Measurements from ENCODE around the gene MAG. TPM values are rescaled to one million over a fixed set of nuclear protein-coding genes. Genes with fewer than 3 reads are reported as not detected.

Gene MAG
- total and polyA plus RNA-seq, 2 of the 13 experiments (the other 11 are each of a cell fraction or from before 2014, with no cell fraction given): 0.20 to 1.3 TPM

GRCh38 chr19:35248310-35249145 lies 43.4 kb upstream of the MAG start, which contains the start of gene LSR (continued):
- TF ChIP-seq GTF3A (CRISPR knock-in tag; conservative IDR thresholded peaks at IDR 0.05) (0 out of 2 replicates have a peak, but pooled peaks have one; percentile 38), ZNF878 (CRISPR knock-in tag; IDR thresholded peaks at IDR 0.05) (peak; percentile 70; the same call in 1 of the 2 replicates), HES4 (CRISPR knock-in tag; IDR thresholded peaks at IDR 0.05; ENCODE audit: borderline replicate concordance) (peak; percentile 89), HMG20A (CRISPR knock-in tag; IDR thresholded peaks at IDR 0.05; ENCODE audit: borderline replicate concordance) (no peak), CEBPG (CRISPR knock-in tag; IDR thresholded peaks at IDR 0.05) (no peak), ZNF282 (IDR thresholded peaks at IDR 0.05; ENCODE audit: partially characterized antibody) (no peak), SRSF4 (IDR thresholded peaks at IDR 0.05; ENCODE audit: low read depth, low read length, poor library complexity, severe bottlenecking) (no peak), ZNF460 (CRISPR knock-in tag; IDR thresholded peaks at IDR 0.05; ENCODE audit: borderline replicate concordance) (no peak), ZNF7 (CRISPR knock-in tag; IDR thresholded peaks at IDR 0.05) (no peak), PAX8 (CRISPR knock-in tag; IDR thresholded peaks at IDR 0.05; ENCODE audit: borderline replicate concordance) (0 out of 2 replicates have a peak, but pooled peaks have one; percentile 44), POLR2A (IDR thresholded peaks at IDR 0.05; ENCODE audit: insufficient read depth in 1 of 2, low read depth in 2 of 2, low read length in 2 of 2) (peak; percentile 98), ZXDC (CRISPR knock-in tag; IDR thresholded peaks at IDR 0.05) (0 out of 2 replicates have a peak, but pooled peaks have one; percentile 28), NCOA2 (CRISPR knock-in tag; IDR thresholded peaks at IDR 0.05) (peak; percentile 34; the same call in 1 of the 2 replicates), FOXA3 (CRISPR knock-in tag; IDR thresholded peaks at IDR 0.05) (peak; percentile 95), RBM39 (IDR thresholded peaks at IDR 0.05; ENCODE audit: low read depth, low read length, poor library complexity, severe bottlenecking) (peak; percentile 97), SP2 (CRISPR knock-in tag; IDR thresholded peaks at IDR 0.05) (peak; percentile 33), GTF2F1 (IDR thresholded peaks at IDR 0.05; ENCODE audit: low read length) (peak; percentile 53; the same call in 1 of the 2 replicates), SP5 (CRISPR knock-in tag; IDR thresholded peaks at IDR 0.05; ENCODE audit: borderline replicate concordance, low read depth) (peak; percentile 75; the same call in 1 of the 2 replicates), KAT8 (CRISPR knock-in tag; IDR thresholded peaks at IDR 0.05) (peak; percentile 81), NFIB (CRISPR knock-in tag; IDR thresholded peaks at IDR 0.05; ENCODE audit: borderline replicate concordance) (no peak), SP4 (CRISPR knock-in tag; IDR thresholded peaks at IDR 0.05) (peak; percentile 95), CCAR2 (optimal IDR thresholded peaks at IDR 0.05; ENCODE audit: low read depth, low read length) (no peak), YEATS4 (CRISPR knock-in tag; IDR thresholded peaks at IDR 0.05; ENCODE audit: borderline replicate concordance) (peak; percentile 63; the same call in 1 of the 2 replicates)
- TF ChIP-seq, protein P1, sequence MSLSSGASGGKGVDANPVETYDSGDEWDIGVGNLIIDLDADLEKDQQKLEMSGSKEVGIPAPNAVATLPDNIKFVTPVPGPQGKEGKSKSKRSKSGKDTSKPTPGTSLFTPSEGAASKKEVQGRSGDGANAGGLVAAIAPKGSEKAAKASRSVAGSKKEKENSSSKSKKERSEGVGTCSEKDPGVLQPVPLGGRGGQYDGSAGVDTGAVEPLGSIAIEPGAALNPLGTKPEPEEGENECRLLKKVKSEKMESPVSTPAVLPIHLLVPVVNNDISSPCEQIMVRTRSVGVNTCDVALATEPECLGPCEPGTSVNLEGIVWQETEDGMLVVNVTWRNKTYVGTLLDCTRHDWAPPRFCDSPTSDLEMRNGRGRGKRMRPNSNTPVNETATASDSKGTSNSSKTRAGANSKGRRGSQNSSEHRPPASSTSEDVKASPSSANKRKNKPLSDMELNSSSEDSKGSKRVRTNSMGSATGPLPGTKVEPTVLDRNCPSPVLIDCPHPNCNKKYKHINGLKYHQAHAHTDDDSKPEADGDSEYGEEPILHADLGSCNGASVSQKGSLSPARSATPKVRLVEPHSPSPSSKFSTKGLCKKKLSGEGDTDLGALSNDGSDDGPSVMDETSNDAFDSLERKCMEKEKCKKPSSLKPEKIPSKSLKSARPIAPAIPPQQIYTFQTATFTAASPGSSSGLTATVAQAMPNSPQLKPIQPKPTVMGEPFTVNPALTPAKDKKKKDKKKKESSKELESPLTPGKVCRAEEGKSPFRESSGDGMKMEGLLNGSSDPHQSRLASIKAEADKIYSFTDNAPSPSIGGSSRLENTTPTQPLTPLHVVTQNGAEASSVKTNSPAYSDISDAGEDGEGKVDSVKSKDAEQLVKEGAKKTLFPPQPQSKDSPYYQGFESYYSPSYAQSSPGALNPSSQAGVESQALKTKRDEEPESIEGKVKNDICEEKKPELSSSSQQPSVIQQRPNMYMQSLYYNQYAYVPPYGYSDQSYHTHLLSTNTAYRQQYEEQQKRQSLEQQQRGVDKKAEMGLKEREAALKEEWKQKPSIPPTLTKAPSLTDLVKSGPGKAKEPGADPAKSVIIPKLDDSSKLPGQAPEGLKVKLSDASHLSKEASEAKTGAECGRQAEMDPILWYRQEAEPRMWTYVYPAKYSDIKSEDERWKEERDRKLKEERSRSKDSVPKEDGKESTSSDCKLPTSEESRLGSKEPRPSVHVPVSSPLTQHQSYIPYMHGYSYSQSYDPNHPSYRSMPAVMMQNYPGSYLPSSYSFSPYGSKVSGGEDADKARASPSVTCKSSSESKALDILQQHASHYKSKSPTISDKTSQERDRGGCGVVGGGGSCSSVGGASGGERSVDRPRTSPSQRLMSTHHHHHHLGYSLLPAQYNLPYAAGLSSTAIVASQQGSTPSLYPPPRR (CRISPR knock-in tag; IDR thresholded peaks at IDR 0.05; ENCODE audit: borderline replicate concordance): peak; percentile 21; the same call in 1 of the 2 replicates
